ENCODE results near the gene DCTN1.

DNA sequence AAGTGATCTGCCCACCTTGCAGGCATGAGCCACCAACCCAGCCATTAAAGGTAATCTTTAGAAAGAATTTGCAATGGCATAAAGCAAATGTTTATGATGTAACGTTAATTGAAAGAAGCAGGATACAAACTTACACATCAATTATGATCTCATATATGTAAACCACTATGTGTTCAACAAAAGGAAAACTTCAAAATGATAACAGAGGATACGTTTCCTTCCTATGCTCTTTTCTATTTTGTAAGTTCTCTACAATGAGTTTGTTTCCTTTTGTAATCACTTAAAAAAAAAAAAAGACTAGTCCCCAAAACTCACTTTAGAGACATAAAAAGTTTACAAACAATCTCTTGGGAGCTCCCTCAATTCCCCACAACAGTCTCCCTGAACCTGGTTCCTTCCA is 39.9 kb upstream of the DCTN1 start:
- TF ChIP-seq POLR2A (IDR thresholded peaks at IDR 0.05), result no peak
- TF ChIP-seq, protein P1, sequence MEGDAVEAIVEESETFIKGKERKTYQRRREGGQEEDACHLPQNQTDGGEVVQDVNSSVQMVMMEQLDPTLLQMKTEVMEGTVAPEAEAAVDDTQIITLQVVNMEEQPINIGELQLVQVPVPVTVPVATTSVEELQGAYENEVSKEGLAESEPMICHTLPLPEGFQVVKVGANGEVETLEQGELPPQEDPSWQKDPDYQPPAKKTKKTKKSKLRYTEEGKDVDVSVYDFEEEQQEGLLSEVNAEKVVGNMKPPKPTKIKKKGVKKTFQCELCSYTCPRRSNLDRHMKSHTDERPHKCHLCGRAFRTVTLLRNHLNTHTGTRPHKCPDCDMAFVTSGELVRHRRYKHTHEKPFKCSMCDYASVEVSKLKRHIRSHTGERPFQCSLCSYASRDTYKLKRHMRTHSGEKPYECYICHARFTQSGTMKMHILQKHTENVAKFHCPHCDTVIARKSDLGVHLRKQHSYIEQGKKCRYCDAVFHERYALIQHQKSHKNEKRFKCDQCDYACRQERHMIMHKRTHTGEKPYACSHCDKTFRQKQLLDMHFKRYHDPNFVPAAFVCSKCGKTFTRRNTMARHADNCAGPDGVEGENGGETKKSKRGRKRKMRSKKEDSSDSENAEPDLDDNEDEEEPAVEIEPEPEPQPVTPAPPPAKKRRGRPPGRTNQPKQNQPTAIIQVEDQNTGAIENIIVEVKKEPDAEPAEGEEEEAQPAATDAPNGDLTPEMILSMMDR (IDR thresholded peaks at IDR 0.05), result no peak

Data from Peyer's patch (tissue), 4 donors.